Measurements from ENCODE around the gene JMJD1C. TPM values are rescaled to one million over a fixed set of nuclear protein-coding genes. Genes with fewer than 3 reads are reported as not detected.
A peak's percentile ranks its signal among the peaks of the same experiment; 100 is the strongest.
"Not testable (repeated sequence)": the region's sequence is repeated elsewhere in the genome, so short reads cannot be mapped to it uniquely, and the experiment has no call there.

The JMJD1C gene
- total RNA-seq, 1 donor from 2014 or later, result 205 TPM

DNA sequence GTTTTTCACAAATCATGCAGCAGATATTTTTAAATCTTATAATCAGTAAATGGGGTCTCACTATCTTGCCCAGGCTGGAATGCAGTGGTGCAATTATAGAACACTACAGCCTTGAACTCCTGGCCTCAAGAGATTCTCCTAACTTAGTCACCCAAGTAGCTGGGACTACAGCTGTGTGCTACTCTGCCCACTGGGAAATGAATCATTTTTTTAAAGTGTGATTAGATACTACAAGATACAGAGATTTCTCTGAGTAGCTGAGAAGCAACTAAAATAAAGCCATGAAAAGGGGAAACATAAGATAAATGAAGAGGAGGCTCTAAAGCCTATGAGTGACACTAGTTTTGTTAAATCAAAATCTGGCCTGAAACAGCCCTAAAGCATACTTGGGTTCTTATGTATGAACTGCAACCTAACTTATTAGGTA, 119.7 kb downstream of the JMJD1C start:
- DNase-seq, result peak; percentile 26

DNA sequence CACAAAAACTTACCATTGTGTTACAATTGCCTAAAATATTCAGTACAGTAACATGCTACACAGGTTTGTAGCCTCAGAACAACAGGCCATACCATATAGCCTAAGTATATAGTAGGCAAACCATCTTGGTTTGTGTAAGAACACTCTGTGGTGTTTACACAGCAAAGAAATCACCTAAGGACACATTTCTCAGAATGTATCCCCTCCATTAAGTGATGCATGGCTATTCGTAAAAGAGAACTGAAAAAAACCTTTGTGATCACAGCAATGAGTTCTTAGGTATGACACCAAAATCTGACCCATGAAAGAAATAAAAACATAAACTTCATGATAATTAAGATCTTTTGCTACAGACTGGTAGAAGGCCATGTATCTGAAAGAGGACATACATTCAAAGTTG, 121.5 kb downstream of the JMJD1C start:
- DNase-seq, result no peak

DNA sequence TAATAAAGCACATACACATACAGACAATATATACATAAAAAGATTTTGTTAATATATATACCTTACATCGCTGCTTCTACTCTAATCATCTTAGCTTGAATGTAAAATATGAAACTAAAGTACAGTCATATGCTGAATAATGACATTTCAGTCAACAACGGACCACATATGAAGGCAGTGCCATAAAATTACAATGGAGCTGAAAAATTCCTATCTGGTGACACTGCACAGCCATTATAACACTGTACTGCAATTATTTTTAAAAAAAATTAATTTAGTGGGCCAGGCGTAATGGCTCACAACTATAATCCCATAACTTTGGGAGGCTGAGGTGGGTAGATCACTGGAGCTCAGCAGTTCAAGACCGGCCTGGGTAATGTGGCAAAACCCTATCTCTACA, 122.3 kb downstream of the JMJD1C start:
- peak; percentile 8 for DNase-seq

DNA sequence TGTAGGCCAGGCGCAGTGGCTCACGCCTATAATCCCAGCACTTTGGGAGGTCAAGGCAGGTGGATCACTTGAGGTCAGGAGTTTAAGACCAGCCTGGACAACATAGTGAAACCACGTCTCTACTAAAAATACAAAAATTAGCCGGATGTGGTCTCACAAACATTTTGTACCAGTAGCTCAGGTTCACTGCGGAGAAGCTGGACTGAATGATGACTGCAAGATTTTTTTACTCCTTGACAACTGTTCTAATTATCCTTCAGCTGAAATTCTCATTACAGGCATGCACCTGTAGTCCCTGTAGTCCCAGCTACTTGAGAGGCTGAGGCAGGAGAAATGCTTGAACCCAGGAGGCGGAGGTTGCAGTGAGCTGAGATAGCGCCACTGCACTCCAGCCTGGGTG, 126.1 kb downstream of the JMJD1C start:
- DNase-seq, result not testable (repeated sequence)

DNA sequence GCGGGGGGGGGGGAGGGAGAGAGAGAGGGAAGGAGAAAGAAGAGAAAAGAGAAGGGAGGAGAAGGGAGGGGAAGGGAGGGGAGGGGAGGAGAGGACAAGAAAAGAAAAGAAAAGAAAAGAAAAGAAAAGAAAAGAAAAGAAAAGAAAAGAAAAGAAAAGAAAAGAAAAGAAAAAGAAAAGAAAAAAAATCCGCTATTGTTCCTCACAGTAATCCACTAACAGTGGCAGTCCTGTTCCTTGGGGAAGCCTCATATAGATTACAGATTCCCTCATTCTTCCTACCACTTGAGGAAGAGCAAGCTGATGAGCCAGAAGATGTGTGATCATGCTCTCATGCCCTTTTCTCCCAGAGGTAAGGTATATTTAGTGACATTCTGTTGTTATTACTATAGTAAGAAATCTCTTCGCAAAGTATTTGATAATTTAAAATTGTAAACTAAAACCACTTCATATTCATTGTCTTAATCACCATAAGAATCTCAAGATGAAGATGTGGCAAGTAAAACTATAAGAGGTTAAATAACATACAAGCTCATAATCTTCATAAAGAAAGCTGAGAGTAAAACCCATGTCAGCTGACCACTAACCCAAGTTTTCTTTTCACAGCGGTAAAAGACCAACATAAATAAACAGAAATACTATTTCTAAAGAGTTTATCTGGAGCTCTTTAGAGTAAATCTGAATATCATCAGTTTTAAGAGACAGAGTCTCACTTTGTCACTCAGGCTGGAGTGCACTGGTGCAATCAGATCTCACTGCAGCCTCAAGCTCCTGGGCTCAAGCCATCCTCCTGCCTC, 128.1 kb downstream of the JMJD1C start:
- DNase-seq, result no peak

DNA sequence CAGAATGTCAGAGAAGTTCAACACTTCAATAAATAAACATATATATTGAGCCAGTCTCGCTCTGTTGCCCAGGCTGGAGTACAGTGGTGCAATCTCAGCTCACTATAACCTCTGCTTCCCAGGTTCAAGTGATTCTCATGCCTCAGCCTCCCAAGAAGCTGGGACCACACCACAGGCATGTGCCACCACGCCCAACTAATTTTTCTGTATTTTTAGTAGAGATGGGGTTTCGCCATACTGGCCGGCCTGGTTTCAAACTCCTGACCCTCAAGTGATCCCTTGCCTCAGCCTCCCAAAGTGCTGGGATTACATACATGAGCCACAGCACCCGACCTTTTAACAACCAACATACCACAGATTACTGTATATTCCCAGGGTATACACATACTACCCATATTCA, 134.2 kb downstream of the JMJD1C start:
- no peak for DNase-seq

DNA sequence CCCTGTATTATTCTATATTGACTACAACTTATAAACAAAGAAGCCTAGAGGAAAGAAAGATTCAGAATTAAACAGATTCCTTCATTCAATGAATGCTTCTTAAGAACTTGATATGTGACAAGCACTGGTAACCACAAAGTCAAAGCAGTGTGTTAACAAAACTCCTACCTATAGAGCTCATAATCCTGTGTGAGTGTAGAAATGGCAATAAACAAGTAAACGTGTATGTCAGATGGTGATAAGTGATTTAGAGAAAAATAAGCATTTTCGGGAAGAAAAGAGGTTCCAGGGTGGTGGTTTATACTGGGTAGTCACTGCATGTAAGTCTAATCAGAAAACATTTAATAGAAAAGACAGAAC, 141.3 kb downstream of the JMJD1C start:
- DNase-seq, result no peak

DNA sequence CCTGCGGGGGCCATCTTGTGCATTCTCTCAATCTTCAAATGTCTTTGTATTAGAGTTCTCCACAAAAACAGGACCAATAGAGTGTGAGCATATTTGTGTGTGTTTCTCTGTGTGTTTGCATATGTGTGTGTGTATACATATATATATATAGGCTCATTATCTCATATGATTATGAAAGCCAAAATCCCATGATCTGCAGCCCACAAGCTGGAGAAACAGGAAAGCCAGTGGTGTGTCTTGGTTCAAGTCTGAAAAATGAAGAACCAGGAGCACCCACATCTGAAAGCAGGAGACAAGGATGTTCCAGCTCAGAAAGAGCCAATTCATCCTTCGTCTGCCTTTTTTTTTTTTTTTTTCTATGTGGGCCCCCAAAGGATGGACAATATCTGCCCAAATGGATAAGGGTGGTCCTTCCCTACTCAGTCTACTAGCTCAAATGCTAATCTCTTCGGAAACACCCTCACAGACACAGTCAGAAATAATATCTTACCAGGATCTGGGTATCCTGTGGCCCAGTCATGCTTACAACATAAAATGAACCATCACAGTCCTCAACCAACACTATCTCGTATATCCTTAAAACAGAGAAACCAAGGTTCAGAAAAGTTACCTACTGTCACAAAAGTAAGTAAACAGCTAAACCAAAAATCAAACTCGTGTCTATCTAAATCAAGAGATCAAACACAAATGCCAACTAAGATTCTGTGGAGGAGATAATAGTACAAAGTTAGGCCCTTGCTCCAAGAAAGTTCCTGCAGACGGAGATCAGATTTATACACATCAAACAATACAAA, 141.9 kb downstream of the JMJD1C start:
- DNase-seq, result no peak

DNA sequence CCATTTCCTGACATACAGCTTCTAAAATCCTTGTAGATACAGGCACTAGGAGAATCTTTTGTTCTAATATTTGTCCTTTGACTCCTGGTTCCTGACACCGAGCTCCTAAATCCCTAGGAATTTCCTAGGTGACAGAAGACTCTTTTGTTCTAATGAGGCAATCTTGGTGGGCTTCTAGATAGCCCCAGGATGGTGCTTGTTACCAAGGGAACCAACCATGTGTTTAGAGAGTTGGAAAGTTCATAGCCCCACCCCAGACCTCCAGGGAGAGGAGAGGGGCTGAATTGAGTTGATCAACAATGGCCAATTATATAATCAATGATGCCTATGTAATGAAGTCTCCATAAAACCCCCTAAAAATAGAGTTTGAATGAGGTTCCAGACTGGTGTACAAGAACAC, 145.1 kb downstream of the JMJD1C start:
- no peak for DNase-seq

DNA sequence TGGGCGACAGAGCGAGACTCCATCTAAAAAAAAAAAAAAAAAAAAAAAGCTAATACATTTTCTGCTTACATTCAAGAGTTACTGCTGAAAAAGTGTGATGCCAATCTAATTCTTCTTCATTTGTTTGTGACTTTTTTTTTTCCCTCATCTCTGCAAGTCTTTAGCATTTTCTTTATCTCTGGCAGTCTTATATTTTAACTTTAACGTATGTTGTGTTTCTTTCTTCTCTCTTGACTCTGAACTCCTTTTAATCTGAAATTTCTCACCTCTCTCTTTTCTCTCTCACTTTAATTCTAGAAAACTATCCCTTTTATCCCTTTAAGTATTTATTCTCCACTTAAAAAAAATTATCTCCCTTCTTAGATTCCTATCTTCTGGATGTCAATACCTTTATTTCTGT, 146.5 kb downstream of the JMJD1C start:
- DNase-seq, result no peak

DNA sequence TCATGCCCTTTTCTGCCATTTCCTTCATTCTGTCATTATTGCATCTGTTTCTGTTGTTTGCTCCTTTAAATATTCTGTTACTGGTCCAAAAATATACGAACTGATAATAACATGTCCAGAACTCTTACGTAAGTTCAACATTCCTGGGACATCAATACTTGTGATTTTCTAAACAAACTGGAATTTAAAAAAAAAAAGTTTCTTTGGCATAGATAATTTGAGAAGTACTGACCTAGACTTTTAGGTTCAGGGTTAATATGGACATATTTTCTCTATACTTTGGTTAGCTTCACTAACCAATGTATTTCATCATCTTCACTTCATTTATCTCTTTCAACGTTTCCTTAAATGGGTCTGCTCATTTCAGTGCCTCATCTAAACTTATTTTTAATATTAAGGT, 147.3 kb downstream of the JMJD1C start:
- no peak for DNase-seq

DNA sequence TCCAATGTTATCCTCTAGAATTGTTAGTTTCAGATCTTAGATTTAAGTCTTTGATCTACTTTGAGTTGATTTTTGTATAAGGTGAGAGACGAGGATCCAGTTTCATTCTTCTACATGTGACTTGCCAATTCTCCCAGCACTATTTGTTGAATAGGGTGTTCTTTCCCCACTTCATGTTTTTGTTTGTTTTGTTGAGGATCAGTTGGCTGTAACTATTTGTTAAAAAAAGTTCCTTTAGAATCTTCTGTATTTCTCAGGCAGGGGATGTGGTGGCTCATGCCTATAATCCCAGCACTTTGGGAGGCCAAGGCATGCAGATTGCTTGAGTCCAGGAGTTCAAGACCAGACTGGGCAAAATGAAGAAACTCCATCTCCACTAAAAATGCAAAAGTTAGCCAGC, 151.8 kb downstream of the JMJD1C start:
- no peak for DNase-seq

DNA sequence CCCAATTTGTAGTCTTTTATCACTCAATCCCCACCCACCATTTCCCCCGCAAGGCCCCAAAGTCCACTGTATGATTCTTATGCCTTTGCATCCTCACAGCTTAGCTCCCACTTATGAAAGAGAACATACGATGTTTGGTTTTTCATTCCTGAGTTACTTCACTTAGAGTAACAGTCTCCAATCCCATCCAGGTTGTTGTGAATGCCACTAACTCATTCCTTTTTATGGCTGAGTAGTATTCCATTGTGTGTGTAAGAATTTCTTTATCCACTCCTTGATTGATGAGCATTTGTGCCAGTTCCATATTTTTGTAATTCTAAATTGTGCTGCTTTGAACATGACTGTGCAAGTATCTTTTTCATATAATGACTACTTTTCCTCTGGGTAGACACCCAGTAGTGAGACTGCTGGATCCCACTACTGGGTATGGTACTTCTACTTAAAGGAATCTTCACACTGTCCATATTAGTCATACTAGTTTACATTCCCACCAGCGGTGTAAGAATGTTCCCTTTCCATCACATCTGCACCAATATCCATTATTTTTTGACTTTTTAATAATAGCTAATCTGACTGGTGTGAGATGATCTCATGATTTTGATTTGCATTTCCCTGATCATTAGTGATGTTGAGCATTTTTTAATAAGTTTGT, 152.6 kb downstream of the JMJD1C start:
- DNase-seq, result no peak

DNA sequence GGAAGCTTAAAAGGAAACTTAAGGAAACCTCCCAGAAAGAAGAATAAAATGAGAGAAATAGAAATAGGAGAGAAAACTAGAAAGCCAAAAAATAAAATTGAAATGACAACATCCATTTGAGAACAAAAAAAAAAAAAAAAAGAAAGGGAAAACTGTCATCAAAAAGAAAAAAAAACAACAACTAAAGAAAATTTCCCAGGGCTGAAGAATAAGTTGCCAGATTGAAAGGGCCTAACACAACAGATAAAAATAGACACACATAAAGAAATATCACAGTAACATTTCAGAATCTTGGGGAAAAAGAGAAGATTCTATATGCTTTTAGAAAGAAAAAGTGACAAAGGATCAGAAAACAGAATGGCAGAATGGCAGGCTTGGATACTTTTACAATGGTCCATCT, 157.1 kb downstream of the JMJD1C start:
- DNase-seq, result no peak

DNA sequence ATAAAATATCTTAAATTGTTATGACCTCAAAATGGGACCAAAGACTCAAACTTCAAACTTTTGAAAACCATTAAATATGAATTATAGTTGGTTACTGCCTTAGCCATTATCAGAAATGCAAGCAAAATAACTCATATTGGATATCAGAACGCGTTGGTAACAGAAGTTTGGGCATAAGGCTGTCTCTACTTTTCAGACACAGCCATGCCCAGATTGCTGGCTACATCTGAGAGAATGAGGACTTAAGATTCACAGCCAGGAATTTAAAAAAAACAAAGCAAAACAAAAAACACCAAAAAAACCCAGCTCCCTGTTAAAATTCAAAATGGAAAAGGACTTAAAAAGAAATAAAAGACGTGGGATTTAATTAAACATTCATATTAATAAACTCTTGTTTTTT, 161.6 kb downstream of the JMJD1C start:
- DNase-seq, result no peak

DNA sequence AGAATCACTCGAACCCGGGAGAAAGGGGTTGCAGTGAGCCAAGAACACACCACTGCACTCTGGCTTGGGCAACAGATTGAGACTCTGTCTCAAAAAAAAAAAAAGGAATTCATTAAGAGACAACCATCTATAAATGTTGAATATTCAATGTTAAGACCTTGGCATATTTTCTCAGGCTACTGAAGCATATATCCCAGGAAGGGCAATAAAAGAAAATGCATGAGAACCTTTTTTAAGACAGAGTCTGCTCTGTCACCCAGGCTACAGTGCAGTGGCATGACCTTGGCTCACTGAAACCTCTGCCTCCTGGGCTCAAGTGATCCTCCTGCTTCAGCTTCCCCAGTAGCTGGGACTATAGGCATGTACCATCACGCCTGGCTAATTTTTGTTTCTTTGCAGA, 165.0 kb downstream of the JMJD1C start:
- DNase-seq, result no peak

DNA sequence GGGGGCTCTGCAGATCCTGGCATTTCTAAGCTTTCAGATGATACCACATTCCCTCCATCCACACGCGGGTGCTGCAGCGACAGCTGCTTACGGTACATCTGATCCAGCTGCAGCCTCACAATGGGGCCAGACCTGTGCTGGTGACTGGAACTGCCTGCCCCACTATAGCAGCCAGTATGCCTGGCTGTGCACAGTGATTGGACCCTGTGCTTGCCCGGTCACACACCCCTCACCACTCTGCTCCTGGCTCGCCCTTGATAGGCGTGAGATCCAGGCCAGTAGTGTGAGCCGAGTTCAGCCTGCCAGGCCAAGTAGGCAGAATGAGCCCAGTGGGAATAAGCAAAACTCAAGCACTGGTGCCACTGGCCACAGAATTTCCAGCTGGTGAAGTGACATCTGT, 167.8 kb downstream of the JMJD1C start:
- DNase-seq, result no peak

DNA sequence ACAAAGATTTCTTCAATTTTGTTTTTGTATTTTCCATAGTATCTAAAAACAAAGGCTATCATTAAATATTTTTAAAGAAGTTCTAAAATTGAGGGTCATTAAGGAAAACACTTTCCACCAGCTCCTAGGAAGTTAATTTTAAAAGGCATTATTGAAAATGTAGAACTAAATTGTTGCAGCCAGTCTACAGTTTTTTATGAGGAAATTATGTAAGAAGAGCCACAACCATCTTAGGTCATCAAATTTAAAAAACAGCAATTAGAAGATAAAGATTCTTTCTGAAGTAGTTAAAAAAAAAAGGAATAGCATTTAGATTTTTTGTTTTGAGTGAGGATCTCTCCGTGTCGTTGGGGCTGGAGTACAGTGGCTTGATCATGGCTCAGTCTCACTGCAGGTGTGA, 171.0 kb downstream of the JMJD1C start:
- no peak for DNase-seq

DNA sequence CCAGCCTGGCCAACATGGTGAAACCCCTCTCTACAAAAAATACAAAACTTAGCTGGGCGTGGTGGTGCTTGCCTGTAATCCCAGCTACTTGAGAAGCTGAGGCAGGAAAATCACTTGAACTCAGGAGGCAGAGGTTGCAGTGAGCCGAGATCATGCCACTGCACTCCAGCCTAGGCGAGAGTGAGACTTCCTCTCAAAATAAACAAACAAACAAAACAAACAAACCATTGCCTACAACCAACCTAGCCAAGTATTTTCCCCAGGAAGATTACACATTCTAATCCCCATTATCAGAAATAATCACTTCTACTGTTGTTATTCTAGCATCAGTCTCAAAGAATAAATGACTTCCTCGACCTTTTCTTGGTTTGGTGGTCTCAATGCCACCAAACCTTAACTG, 172.9 kb downstream of the JMJD1C start:
- not testable (repeated sequence) for DNase-seq

DNA sequence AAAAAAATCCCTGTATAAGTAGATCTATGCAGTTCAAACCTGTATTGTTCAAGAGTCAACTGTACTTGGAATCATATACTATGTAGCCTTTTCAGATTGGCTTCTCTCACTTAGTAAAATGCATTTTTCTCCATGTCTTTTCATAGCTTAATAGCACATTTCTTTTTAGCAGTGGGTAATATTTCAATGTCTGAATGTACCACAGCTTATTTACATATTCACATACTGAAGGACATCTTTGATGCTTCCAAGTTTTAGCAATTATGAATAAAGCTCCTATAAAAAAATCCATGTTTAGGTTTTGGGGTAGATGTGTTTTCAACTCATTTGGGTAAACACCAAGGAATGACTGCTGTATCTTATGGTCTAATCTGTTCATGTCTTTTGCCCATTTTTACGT, 177.6 kb downstream of the JMJD1C start:
- no peak for DNase-seq

DNA sequence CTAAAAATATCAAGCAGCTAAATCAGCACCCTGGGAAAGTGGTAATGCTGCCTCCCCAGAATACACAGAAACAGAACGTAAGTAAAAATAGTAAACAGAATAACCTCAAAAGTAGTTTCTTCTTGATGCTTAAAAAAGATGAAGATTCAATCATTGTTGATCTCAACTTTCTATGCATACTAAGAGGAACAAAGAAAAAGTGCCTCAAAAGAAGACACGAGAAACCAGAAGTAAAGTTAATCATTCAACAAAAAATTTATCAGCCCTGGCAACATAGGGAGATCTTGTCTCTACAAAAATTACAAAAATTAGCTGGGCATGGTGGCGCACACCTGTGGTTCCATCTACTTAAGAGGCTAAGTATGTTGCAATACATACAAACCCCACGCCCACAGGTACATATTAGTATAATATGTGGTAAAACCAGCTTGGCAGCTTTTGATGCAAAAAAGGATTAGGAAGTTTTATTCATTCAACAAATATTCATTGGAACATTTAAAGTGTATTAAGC, 179.0 kb downstream of the JMJD1C start:
- no peak for DNase-seq

DNA sequence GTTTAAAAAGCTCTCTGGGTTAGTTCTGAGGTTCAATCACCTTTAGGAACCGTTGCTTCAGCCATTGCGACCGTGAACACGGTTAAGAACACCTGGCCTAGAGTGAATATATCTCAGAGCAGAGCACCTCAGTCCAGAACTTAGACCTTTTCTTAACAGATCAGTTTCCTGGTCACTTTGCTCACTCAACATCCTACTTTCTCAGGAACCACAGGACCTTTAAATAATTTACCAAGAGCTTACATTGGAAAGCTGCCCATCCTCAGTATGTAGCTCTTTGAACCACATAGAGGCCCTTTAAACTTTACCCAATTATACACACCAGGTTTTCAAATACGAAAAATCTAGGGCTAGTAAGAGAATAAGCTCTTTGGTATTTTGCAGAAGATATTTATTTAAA, 179.4 kb downstream of the JMJD1C start:
- no peak for DNase-seq

DNA sequence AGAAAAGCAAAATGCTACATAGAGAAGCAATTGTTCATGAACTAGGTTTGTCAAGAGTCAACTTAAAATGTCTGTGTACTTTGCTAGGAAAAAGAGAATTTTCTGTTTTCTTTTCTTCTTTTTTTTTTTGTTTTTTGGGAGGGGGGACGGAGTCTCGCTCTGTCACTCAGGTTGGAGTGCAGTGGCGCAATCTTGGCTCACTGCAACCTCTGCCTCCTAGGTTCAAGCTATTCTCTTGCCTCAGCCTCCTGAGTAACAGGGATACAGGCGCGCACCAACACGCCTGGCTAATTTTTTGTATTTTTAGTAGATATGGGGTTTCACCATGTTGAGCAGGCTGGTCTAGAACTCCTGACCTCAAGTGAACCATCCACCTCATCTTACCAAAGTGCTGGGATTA, 181.9 kb downstream of the JMJD1C start:
- not testable (repeated sequence) for DNase-seq

DNA sequence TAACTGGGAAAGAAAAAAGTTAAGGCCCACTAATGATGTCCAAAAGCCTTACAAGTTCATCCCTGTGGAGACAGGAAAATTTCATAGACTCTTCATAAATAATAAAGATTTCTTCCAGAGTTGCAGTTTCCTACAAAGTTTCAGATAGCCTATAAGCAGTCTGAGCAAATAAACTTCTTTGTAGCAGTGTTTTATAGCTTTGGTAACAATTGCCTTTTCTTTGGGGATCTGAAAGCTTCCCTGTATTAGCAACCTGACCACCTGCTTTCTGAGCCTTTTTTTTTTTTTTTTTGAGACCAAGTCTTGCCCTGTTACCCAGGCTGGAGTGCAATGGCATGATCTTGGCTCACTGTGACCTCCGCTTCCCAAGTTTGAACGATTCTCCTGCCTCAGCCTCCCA, 182.7 kb downstream of the JMJD1C start:
- no peak for DNase-seq

All from dermis blood vessel endothelial cell (primary cell).